Caco-2 (cell line): ENCODE data around the gene MEX3D. TPM values are rescaled to one million over a fixed set of nuclear protein-coding genes. Genes with fewer than 3 reads are reported as not detected.

Experiments
- BruUV-seq: library from RNA; stranded (reverse); fragments of 400-500 nt; replicated peaks from 2 replicates; lab custom pipeline; 2021; lab: Mats Ljungman, UMichigan
- CTCF ChIA-PET: fragments of 300-600 bp; sonication (Branson Sonifier 250); formaldehyde crosslinking; loops from one replicate; lab custom pipeline; 2022; ENCODE audit warnings: antibody characterized with exemption; lab: Charles Lee
- POLR2A ChIA-PET: fragments of 300-600 bp; sonication (Branson Sonifier 250); formaldehyde crosslinking; loops from one replicate; lab custom pipeline; 2022; ENCODE audit warnings: antibody characterized with exemption; lab: Charles Lee
- DNase-seq, 2 experiments: peaks; one replicate each; pipeline versions ENCODE4 v3.0.0 to v3.0.0-alpha.2; 2020 to 2022
- H3K27me3 ChIP-seq: replicated peaks from 2 replicates; pipeline ENCODE4 v1.6.0; 2011; ENCODE audit warnings: low read length; ENCODE audit not compliant: control insufficient read depth, insufficient read depth
- H3K36me3 ChIP-seq: 2 replicates; pipeline ENCODE4 v1.5.1; 2011; ENCODE audit warnings: low read length; ENCODE audit not compliant: control insufficient read depth, insufficient read depth
- H3K4me1 ChIP-seq: fragments of 250-450 bp; sonication (Bioruptor Pico); 2 replicates; pipeline ENCODE4 v1.5.1; 2020; ENCODE audit warnings: mild to moderate bottlenecking
- H3K4me3 ChIP-seq: 2 replicates; pipeline ENCODE4 v1.5.1; 2011; ENCODE audit warnings: low read depth, mild to moderate bottlenecking, control low read depth, low read length
- H3K9me3 ChIP-seq: fragments of 250-450 bp; sonication (Bioruptor Pico); 2 replicates; pipeline ENCODE4 v1.5.1; 2020; ENCODE audit warnings: mild to moderate bottlenecking, moderate library complexity
- H3K27ac Mint-ChIP-seq: one replicate; pipeline ENCODE4 v1.8.0; 2022; ENCODE audit warnings: mixed read lengths; ENCODE audit not compliant: unreplicated experiment
- H3K27me3 Mint-ChIP-seq: one replicate; pipeline ENCODE4 v1.8.0; 2022; ENCODE audit warnings: mixed read lengths; ENCODE audit not compliant: insufficient read depth, unreplicated experiment
- H3K36me3 Mint-ChIP-seq: one replicate; pipeline ENCODE4 v1.8.0; 2022; ENCODE audit warnings: mild to moderate bottlenecking, mixed read lengths; ENCODE audit not compliant: insufficient read depth, unreplicated experiment
- H3K4me1 Mint-ChIP-seq: one replicate; pipeline ENCODE4 v1.8.0; 2022; ENCODE audit warnings: low read depth, mixed read lengths; ENCODE audit not compliant: unreplicated experiment
- H3K4me3 Mint-ChIP-seq: one replicate; pipeline ENCODE4 v1.8.0; 2022; ENCODE audit warnings: mild to moderate bottlenecking, moderate library complexity, mixed read lengths; ENCODE audit not compliant: unreplicated experiment
- H3K9me3 Mint-ChIP-seq: one replicate; pipeline ENCODE4 v1.8.0; 2022; ENCODE audit warnings: mixed read lengths; ENCODE audit not compliant: unreplicated experiment
- CTCF ChIP-seq, 2 experiments: fragments of 200-600 bp in 1 of 2; IDR thresholded peaks; 1 replicate in 1 of 2; 2 replicates in 1 of 2; pipeline versions ENCODE4 v1.5.1 to v1.8.0; 2011 to 2022; ENCODE audit warnings: antibody characterized with exemption in 1 of 2, control low read depth in 1 of 2, inconsistent platforms in 1 of 2, low read depth in 1 of 2, low read length in 1 of 2, mild to moderate bottlenecking in 1 of 2, moderate library complexity in 1 of 2; ENCODE audit not compliant: insufficient read depth in 1 of 2, severe bottlenecking in 1 of 2, unreplicated experiment in 1 of 2
- intact Hi-C: fragments of 100-400 bp; cut with micrococcal nuclease; formaldehyde crosslinking; loops from one replicate; pipeline ENCODE4 v1.10.0; 2022; ENCODE audit not compliant: unreplicated experiment
- total RNA-seq: library from RNA; stranded (reverse); gene quantifications from 2 replicates; pipeline ENCODE4 v1.2.3, GENCODE V29; 2022

The MEX3D gene
- total RNA-seq, 1 experiment from 2014 or later = 52.1 TPM

GRCh38 chr19:1592024-1592754 lies 24.1 kb upstream of the MEX3D start:
- BruUV-seq = no TSS peak
- Mint-ChIP-seq H3K36me3 (peaks cover 43% of the 10 kb centered on the region), H3K27ac (peak overlapping the region; percentile 93), H3K4me3 (peak overlapping the region; percentile 93), H3K27me3 (no peaks in the 10 kb centered on the region), H3K9me3 (no peaks in the 10 kb centered on the region), H3K4me1 (peaks cover 6% of the 10 kb centered on the region)
- Histone ChIP-seq H3K27me3 (no peaks in the 10 kb centered on the region), H3K4me1 (peaks cover 9% of the 10 kb centered on the region), H3K4me3 (peak overlapping the region; percentile 98), H3K36me3 (no peaks in the 10 kb centered on the region; the same call in 1 of the 2 replicates), H3K9me3 (no peaks in the 10 kb centered on the region)
- ChIA-PET POLR2A (interaction anchor here (1.0 to 1.3 kb wide), 2 partner anchors 13 to 61 kb away, joined by 4 to 16 read pairs; partner anchors contain the start of genes TCF3 and UQCR11), CTCF (interaction anchor here (0.5 to 1.7 kb wide), 4 partner anchors 46 to 139 kb away, joined by 3 to 14 read pairs (median 4); no protein-coding TSS in a partner anchor)
- peak; percentile 83 to 89 for DNase-seq
- intact Hi-C loops = no loop called here
- TF ChIP-seq CTCF (IDR thresholded peaks at IDR 0.05; ENCODE audit: insufficient read depth in 1 of 2, low read depth in 1 of 2, low read length in 1 of 2, severe bottlenecking in 1 of 2, unreplicated experiment in 1 of 2) = no peak

DNA sequence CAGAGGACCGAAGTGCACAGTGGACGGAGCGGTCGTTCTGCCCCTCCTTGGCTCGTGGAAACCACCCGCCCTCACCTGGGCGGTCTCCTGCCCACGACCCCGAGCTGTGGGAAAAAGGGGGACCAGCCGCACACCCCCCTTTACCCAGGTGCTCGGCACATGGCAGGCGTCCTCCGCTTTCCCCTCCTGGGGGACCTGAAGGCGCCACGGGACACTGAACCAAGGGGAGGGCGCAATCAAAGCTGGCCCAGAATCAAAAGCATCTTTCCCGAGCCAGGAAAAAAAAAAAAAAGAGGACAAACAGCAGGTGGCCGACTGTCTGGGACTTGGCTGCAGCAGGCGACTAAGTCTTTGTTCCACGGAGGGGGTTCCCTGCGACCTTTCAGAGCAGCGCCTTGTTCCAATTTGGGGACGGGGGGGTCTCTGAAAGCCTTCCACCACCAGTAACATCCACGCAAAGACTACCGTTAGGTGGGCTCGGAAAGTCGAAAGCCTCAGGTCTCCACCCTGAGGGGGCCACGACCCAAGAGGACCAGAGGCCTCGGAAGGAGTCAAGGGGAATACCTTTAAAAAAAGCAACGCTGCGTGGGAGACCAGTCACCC lies 23.4 kb upstream of the MEX3D start:
- TSS peak; percentile 57 for BruUV-seq
- H3K4me3 ChIP-seq = peak overlapping the region; percentile 98
- intact Hi-C loops = loop anchor here (2.0 kb wide), 1 partner anchor 45 kb away; no protein-coding TSS in a partner anchor
- Mint-ChIP-seq H3K9me3 (no peaks in the 10 kb centered on the region), H3K27ac (peak overlapping the region; percentile 93), H3K4me1 (peaks cover 6% of the 10 kb centered on the region), H3K36me3 (peaks cover 43% of the 10 kb centered on the region), H3K4me3 (peak overlapping the region; percentile 93), H3K27me3 (no peaks in the 10 kb centered on the region)
- H3K36me3 ChIP-seq = no peaks in the 10 kb centered on the region; the same call in 1 of the 2 replicates
- no peaks in the 10 kb centered on the region for H3K9me3 ChIP-seq
- CTCF ChIA-PET = interaction anchor here (1.0 to 1.7 kb wide), 2 partner anchors 25 to 45 kb away, joined by 3 to 14 read pairs; no protein-coding TSS in a partner anchor
- POLR2A ChIA-PET = no interaction called here
- H3K27me3 ChIP-seq = no peaks in the 10 kb centered on the region
- peaks cover 9% of the 10 kb centered on the region for H3K4me1 ChIP-seq
- DNase-seq = no peak
- no peak for TF ChIP-seq CTCF (IDR thresholded peaks at IDR 0.05; ENCODE audit: insufficient read depth in 1 of 2, low read depth in 1 of 2, low read length in 1 of 2, severe bottlenecking in 1 of 2, unreplicated experiment in 1 of 2)
